Mesenchymal stem cell (in vitro differentiated cells and primary cell): Measurements from ENCODE around the gene IGIP.

Source experiments
- DNase-seq: peaks from one replicate; pipeline ENCODE4 v3.0.0-alpha.2; 2013
- H2AFZ ChIP-seq: one replicate; pipeline ENCODE4 v1.6.1; 2013; ENCODE audit warnings: low read depth, mild to moderate bottlenecking, control low read depth, inconsistent platforms, low read length, moderate library complexity
- H2AK5ac ChIP-seq: 2 replicates; pipeline ENCODE4 v1.6.1; 2013; ENCODE audit warnings: low read length, moderate library complexity, mild to moderate bottlenecking, inconsistent platforms; ENCODE audit not compliant: severe bottlenecking
- H2BK120ac ChIP-seq: one replicate; pipeline ENCODE4 v1.6.1; 2013; ENCODE audit warnings: low read depth, mild to moderate bottlenecking, inconsistent platforms, low read length, moderate library complexity
- H2BK12ac ChIP-seq, 2 experiments: one replicate each; pipeline ENCODE4 v1.6.1; 2013; ENCODE audit warnings: inconsistent platforms in 2 of 2, low read length in 2 of 2, mild to moderate bottlenecking in 2 of 2, moderate library complexity in 2 of 2, control low read depth in 1 of 2
- H2BK15ac ChIP-seq: one replicate; pipeline ENCODE4 v1.6.1; 2013; ENCODE audit warnings: mild to moderate bottlenecking, low read depth, inconsistent platforms; ENCODE audit not compliant: poor library complexity, severe bottlenecking
- H2BK5ac ChIP-seq: 2 replicates; pipeline ENCODE4 v1.6.1; 2013; ENCODE audit warnings: low read depth, mild to moderate bottlenecking, low read length, control low read depth, inconsistent platforms; ENCODE audit not compliant: poor library complexity, severe bottlenecking
- H3K14ac ChIP-seq, 2 experiments: one replicate each; pipeline ENCODE4 v1.6.1; 2013; ENCODE audit warnings: inconsistent platforms in 2 of 2, low read length in 2 of 2, control low read depth in 1 of 2, mild to moderate bottlenecking in 1 of 2, moderate library complexity in 1 of 2
- H3K18ac ChIP-seq, 2 experiments: one replicate each; pipeline ENCODE4 v1.6.1; 2013; ENCODE audit warnings: inconsistent platforms in 2 of 2, low read length in 2 of 2, control low read depth in 1 of 2, low read depth in 1 of 2, mild to moderate bottlenecking in 1 of 2
- H3K23ac ChIP-seq, 2 experiments: one replicate each; pipeline ENCODE4 v1.6.1; 2013; ENCODE audit warnings: inconsistent platforms in 2 of 2, low read length in 2 of 2, mild to moderate bottlenecking in 2 of 2, moderate library complexity in 2 of 2, control low read depth in 1 of 2
- H3K27ac ChIP-seq: 2 replicates; pipeline ENCODE4 v1.5.1; 2013; ENCODE audit warnings: mild to moderate bottlenecking, moderate library complexity, low read length, control low read depth, inconsistent platforms; ENCODE audit not compliant: poor library complexity, severe bottlenecking
- H3K27me3 ChIP-seq, 2 experiments: 2 replicates each; pipeline versions ENCODE4 v1.6.1 to v1.7.0; 2013; ENCODE audit warnings: low read length in 2 of 2, mild to moderate bottlenecking in 2 of 2, moderate library complexity in 2 of 2, control low read depth in 1 of 2, inconsistent platforms in 1 of 2; ENCODE audit not compliant: control insufficient read depth in 1 of 2, insufficient read depth in 1 of 2
- H3K36me3 ChIP-seq, 2 experiments: 2 replicates each; pipeline versions ENCODE4 v1.6.1 to v1.7.0; 2013; ENCODE audit warnings: low read length in 2 of 2, control low read depth in 1 of 2, inconsistent platforms in 1 of 2, low read depth in 1 of 2, mild to moderate bottlenecking in 1 of 2; ENCODE audit not compliant: insufficient read depth in 2 of 2, control insufficient read depth in 1 of 2
- H3K4ac ChIP-seq, 2 experiments: one replicate each; pipeline ENCODE4 v1.6.1; 2013; ENCODE audit warnings: inconsistent platforms in 2 of 2, low read length in 2 of 2, mild to moderate bottlenecking in 2 of 2, moderate library complexity in 2 of 2, control low read depth in 1 of 2, low read depth in 1 of 2
- H3K4me1 ChIP-seq: 2 replicates; pipeline ENCODE4 v1.6.1; 2013; ENCODE audit warnings: low read depth, low read length, control low read depth; ENCODE audit not compliant: control insufficient read depth, insufficient read depth
- H3K4me2 ChIP-seq: 2 replicates; pipeline ENCODE4 v1.6.1; 2013; ENCODE audit warnings: low read length, mild to moderate bottlenecking, inconsistent platforms; ENCODE audit not compliant: poor library complexity, severe bottlenecking
- H3K4me3 ChIP-seq, 2 experiments: 2 replicates each; pipeline versions ENCODE4 v1.5.1 to v1.7.0; 2013; ENCODE audit warnings: low read length in 2 of 2, mild to moderate bottlenecking in 2 of 2, control low read depth in 1 of 2, low read depth in 1 of 2; ENCODE audit not compliant: insufficient read depth in 1 of 2
- H3K79me1 ChIP-seq: replicated peaks from 2 replicates; pipeline ENCODE4 v1.6.1; 2013; ENCODE audit warnings: mild to moderate bottlenecking, control low read depth, low read length, inconsistent platforms; ENCODE audit not compliant: poor library complexity, severe bottlenecking
- H3K9ac ChIP-seq: 2 replicates; pipeline ENCODE4 v1.7.0; 2013; ENCODE audit warnings: mild to moderate bottlenecking, low read length, moderate library complexity
- H3K9me3 ChIP-seq: 2 replicates; pipeline ENCODE4 v1.7.0; 2013; ENCODE audit warnings: mild to moderate bottlenecking, low read length; ENCODE audit not compliant: control insufficient read depth
- H4K8ac ChIP-seq: one replicate; pipeline ENCODE4 v1.6.1; 2013; ENCODE audit warnings: inconsistent platforms, mild to moderate bottlenecking, low read length, moderate library complexity
- H4K91ac ChIP-seq: one replicate; pipeline ENCODE4 v1.6.1; 2013; ENCODE audit warnings: mild to moderate bottlenecking, low read length, inconsistent platforms
- WGBS: methylation state at CpG from one replicate; pipeline ENCODE4 v1.1.7; 2013; ENCODE audit warnings: mixed read lengths; 5-methylcytosine and 5-hydroxymethylcytosine counted together

The IGIP gene

DNA sequence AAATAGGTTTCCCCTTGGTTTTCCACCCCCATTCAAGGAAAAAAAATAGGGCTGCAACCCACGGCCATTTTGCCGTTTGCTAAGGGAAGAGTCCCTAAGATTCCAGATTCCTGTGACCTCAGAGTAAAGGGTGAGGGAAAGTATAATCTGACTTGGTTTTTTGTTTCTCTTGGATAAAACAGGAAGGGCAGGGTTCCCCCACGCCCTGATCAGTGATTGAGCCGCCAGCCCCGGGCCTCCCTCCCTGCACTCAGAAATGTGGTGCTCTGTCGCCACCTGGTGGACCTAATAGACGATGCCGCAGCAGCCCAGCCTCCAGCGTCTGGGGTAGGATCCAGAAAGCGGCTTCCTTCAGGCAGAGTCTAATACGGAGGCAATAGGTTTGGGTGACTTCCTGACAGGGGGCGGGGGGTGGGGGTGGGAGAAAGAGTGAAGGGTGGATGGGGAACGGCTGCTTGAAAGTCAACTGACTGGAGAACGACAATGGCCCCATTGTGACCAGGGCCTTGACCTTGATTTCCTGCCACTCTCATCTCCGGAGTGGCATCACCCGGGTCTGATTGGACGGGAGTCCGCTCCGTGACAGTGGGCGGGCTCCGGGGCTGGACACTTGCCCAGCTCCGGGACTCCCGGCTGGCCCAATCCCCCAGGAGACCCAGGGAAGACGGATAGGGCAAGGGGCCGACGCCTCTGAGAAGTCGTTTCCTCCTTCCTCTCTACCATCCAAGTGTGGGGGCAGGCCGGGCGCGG is 31.5 kb downstream of the IGIP start:
- Histone ChIP-seq H4K91ac (no peak overlapping the region), H3K9me3 (no peaks in the 10 kb centered on the region), H3K79me1 (no peaks in the 10 kb centered on the region), H2BK12ac (no peak overlapping the region), H3K9ac (peak overlapping the region; percentile 89), H3K36me3 (no peaks in the 10 kb centered on the region), H3K4ac (no peak overlapping the region), H3K27ac (no peak overlapping the region), H3K27me3 (peaks cover 0 to 14% of the 10 kb centered on the region in 2 experiments), H2BK5ac (no peak overlapping the region), H3K4me3 (peak overlapping the region; percentile 9 to 73), H3K23ac (no peak overlapping the region), H3K4me1 (peaks cover 3% of the 10 kb centered on the region), H3K14ac (no peak overlapping the region), H2AK5ac (no peak overlapping the region), H2BK120ac (no peak overlapping the region), H2AFZ (peak overlapping the region; percentile 51), H3K18ac (no peak overlapping the region), H2BK15ac (no peak overlapping the region), H3K4me2 (peak overlapping the region; percentile 78), H4K8ac (peak overlapping the region; percentile 83)
- DNase-seq: peak; percentile 83
- WGBS: 10% methylated on average over 28 of the region's 30 CpGs

GRCh38 chr5:140159014-140159927 is 33.5 kb downstream of the IGIP start:
- Histone ChIP-seq H4K91ac (no peak overlapping the region), H3K4me3 (no peak overlapping the region), H3K18ac (no peak overlapping the region), H2BK15ac (no peak overlapping the region), H3K36me3 (no peaks in the 10 kb centered on the region), H3K27me3 (peaks cover 0 to 9% of the 10 kb centered on the region in 2 experiments), H3K4me2 (no peak overlapping the region), H2BK5ac (no peak overlapping the region), H3K23ac (no peak overlapping the region), H2BK120ac (no peak overlapping the region), H3K9ac (no peak overlapping the region), H3K79me1 (no peaks in the 10 kb centered on the region), H2BK12ac (no peak overlapping the region), H4K8ac (no peak overlapping the region), H2AK5ac (no peak overlapping the region), H3K4ac (no peak overlapping the region), H3K4me1 (peaks cover 3% of the 10 kb centered on the region), H3K14ac (no peak overlapping the region), H2AFZ (no peak overlapping the region), H3K27ac (no peak overlapping the region), H3K9me3 (no peaks in the 10 kb centered on the region)
- 89% methylated on average over 6 of the region's 7 CpGs for WGBS
- no peak for DNase-seq

DNA sequence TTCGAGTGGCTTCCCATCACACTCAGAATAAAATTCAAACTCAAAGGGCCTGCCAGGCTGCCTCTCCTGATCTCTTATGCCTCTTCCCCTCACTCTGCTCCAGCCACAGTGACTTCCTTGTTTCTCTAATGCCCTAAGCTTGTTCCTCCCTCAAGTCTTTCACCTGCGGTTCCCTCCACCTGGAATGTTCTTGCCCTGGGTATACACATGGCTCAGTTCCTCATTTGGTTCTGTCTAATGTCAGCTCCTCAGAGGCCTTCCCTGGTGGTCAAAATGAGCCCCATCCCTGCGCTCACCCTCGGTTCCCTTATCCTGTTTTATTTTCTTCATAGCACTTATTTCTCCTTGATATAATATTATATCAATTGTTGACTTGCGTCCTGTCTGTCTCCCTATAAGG is 36.5 kb downstream of the IGIP start:
- Histone ChIP-seq H2BK12ac (no peak overlapping the region), H3K27me3 (peaks cover 0 to 23% of the 10 kb centered on the region in 2 experiments), H2AFZ (no peak overlapping the region), H2AK5ac (no peak overlapping the region), H3K4me2 (no peak overlapping the region), H3K18ac (no peak overlapping the region), H3K14ac (no peak overlapping the region), H3K4ac (no peak overlapping the region), H3K4me1 (peaks cover 3% of the 10 kb centered on the region), H2BK5ac (no peak overlapping the region), H3K79me1 (no peaks in the 10 kb centered on the region), H4K91ac (no peak overlapping the region), H3K9me3 (no peaks in the 10 kb centered on the region), H4K8ac (no peak overlapping the region), H3K9ac (no peak overlapping the region), H3K27ac (no peak overlapping the region), H3K4me3 (no peak overlapping the region), H3K36me3 (no peaks in the 10 kb centered on the region), H3K23ac (no peak overlapping the region), H2BK15ac (no peak overlapping the region), H2BK120ac (no peak overlapping the region)
- WGBS: 89% methylated on average over 2 of the region's 5 CpGs
- no peak for DNase-seq

- Histone ChIP-seq H4K8ac (no peak overlapping the region), H3K9ac (no peak overlapping the region), H3K9me3 (no peaks in the 10 kb centered on the region), H3K27me3 (peaks cover 0 to 23% of the 10 kb centered on the region in 2 experiments), H2BK12ac (no peak overlapping the region), H3K79me1 (no peaks in the 10 kb centered on the region), H4K91ac (no peak overlapping the region), H2BK5ac (no peak overlapping the region), H3K18ac (no peak overlapping the region), H2AFZ (no peak overlapping the region), H2AK5ac (no peak overlapping the region), H3K4me2 (no peak overlapping the region), H3K23ac (no peak overlapping the region), H3K36me3 (no peaks in the 10 kb centered on the region), H3K4me1 (no peaks in the 10 kb centered on the region), H3K4me3 (no peak overlapping the region), H2BK120ac (no peak overlapping the region), H2BK15ac (no peak overlapping the region), H3K4ac (no peak overlapping the region), H3K27ac (no peak overlapping the region), H3K14ac (no peak overlapping the region)
- WGBS: 77% methylated on average over 5 of the region's 5 CpGs
- DNase-seq: no peak
These were observed 37.0 kb downstream of the IGIP start for GRCh38 chr5:140162781-140163180.
